Mucosa of rectum (tissue), 2 donors: ENCODE data around the gene METTL4.
A peak's percentile ranks its signal among the peaks of the same experiment; 100 is the strongest.

Experiments
- H3K27ac ChIP-seq, 2 donors: one replicate each; pipeline ENCODE4 v1.7.0; 2013; ENCODE audit warnings: inconsistent platforms in 2 of 2, low read depth in 2 of 2, low read length in 2 of 2
- H3K27me3 ChIP-seq, 2 donors: one replicate each; pipeline ENCODE4 v1.7.0; 2013; ENCODE audit warnings: low read length in 2 of 2; ENCODE audit not compliant: control insufficient read depth in 2 of 2, insufficient read depth in 2 of 2
- H3K36me3 ChIP-seq, 2 donors: one replicate each; pipeline ENCODE4 v1.7.0; 2013; ENCODE audit warnings: low read length in 2 of 2; ENCODE audit not compliant: control insufficient read depth in 2 of 2, insufficient read depth in 2 of 2
- H3K4me1 ChIP-seq, 2 donors: one replicate each; pipeline ENCODE4 v1.7.0; 2013; ENCODE audit warnings: low read length in 2 of 2, mild to moderate bottlenecking in 1 of 2; ENCODE audit not compliant: control insufficient read depth in 2 of 2, insufficient read depth in 2 of 2
- H3K4me3 ChIP-seq, 2 donors: one replicate each; pipeline ENCODE4 v1.7.0; 2013; ENCODE audit warnings: low read length in 2 of 2
- H3K9ac ChIP-seq, 2 donors: one replicate each; pipeline ENCODE4 v1.7.0; 2013; ENCODE audit warnings: low read length in 2 of 2, low read depth in 1 of 2, mild to moderate bottlenecking in 1 of 2
- H3K9me3 ChIP-seq, 2 donors: one replicate each; pipeline ENCODE4 v1.7.0; 2013; ENCODE audit warnings: low read length in 2 of 2; ENCODE audit not compliant: control insufficient read depth in 2 of 2
- donor health status: healthy.
- donor health status: Normal muscosa, but diverticular disease.

Gene METTL4

GRCh38 chr18:2571200-2572170 is at the start of gene METTL4, which contains the start of gene NDC80:
Gene METTL4 (minus strand): TSS chr18:2571505. CDS start chr18:2567216, 4,289 bp downstream.
Gene NDC80 (plus strand): TSS chr18:2571557. CDS start chr18:2572986, 1,429 bp downstream.
- H3K27ac ChIP-seq: peak within 1 kb of the TSS; percentile 89 to 92
- H3K36me3 ChIP-seq: peaks cover 0 to 6% of the 10 kb centered on the region in 2 donors
- H3K4me1 ChIP-seq: peaks cover 7 to 17% of the 10 kb centered on the region in 2 donors
- H3K9me3 ChIP-seq: no peaks in the 10 kb centered on the region
- H3K27me3 ChIP-seq: no peaks in the 10 kb centered on the region
- H3K4me3 ChIP-seq: peak within 1 kb of the TSS; percentile 94 to 95
- H3K9ac ChIP-seq: peak within 1 kb of the TSS; percentile 90 to 91

- peaks cover 0 to 4% of the 10 kb centered on the region in 2 donors for H3K36me3 ChIP-seq
- H3K9me3 ChIP-seq: no peaks in the 10 kb centered on the region
- H3K27me3 ChIP-seq: no peaks in the 10 kb centered on the region
- no peak overlapping the region for H3K27ac ChIP-seq
- no peak overlapping the region for H3K9ac ChIP-seq
- H3K4me1 ChIP-seq: no peaks in the 10 kb centered on the region
- no peak overlapping the region for H3K4me3 ChIP-seq
These were observed 46.7 kb upstream of the METTL4 start for GRCh38 chr18:2618009-2618408.

GRCh38 chr18:2617401-2617998 is 46.2 kb upstream of the METTL4 start:
- no peaks in the 10 kb centered on the region for H3K9me3 ChIP-seq
- no peak overlapping the region for H3K9ac ChIP-seq
- H3K4me1 ChIP-seq: no peaks in the 10 kb centered on the region
- no peak overlapping the region for H3K4me3 ChIP-seq
- H3K27me3 ChIP-seq: no peaks in the 10 kb centered on the region
- no peak overlapping the region for H3K27ac ChIP-seq
- H3K36me3 ChIP-seq: peaks cover 0 to 4% of the 10 kb centered on the region in 2 donors

GRCh38 chr18:2612996-2613395 is 41.7 kb upstream of the METTL4 start:
- Histone ChIP-seq H3K9ac (no peak overlapping the region), H3K27me3 (no peaks in the 10 kb centered on the region), H3K27ac (no peak overlapping the region), H3K4me1 (no peaks in the 10 kb centered on the region), H3K9me3 (no peaks in the 10 kb centered on the region), H3K4me3 (no peak overlapping the region), H3K36me3 (peaks cover 0 to 4% of the 10 kb centered on the region in 2 donors)

GRCh38 chr18:2610549-2610948 is 39.2 kb upstream of the METTL4 start:
- Histone ChIP-seq H3K36me3 (peaks cover 0 to 4% of the 10 kb centered on the region in 2 donors), H3K9ac (no peak overlapping the region), H3K27ac (no peak overlapping the region), H3K4me1 (no peaks in the 10 kb centered on the region), H3K9me3 (no peaks in the 10 kb centered on the region), H3K4me3 (no peak overlapping the region), H3K27me3 (no peaks in the 10 kb centered on the region)

GRCh38 chr18:2609604-2610003 is 38.3 kb upstream of the METTL4 start:
- Histone ChIP-seq H3K9ac (no peak overlapping the region), H3K9me3 (no peaks in the 10 kb centered on the region), H3K36me3 (no peaks in the 10 kb centered on the region), H3K4me1 (no peaks in the 10 kb centered on the region), H3K4me3 (no peak overlapping the region), H3K27ac (no peak overlapping the region), H3K27me3 (no peaks in the 10 kb centered on the region)

- Histone ChIP-seq H3K9ac (peak overlapping the region in 1 of 2 donors; percentile 54), H3K36me3 (no peaks in the 10 kb centered on the region), H3K4me3 (no peak overlapping the region), H3K27ac (no peak overlapping the region), H3K27me3 (no peaks in the 10 kb centered on the region), H3K9me3 (no peaks in the 10 kb centered on the region), H3K4me1 (no peaks in the 10 kb centered on the region)
These were observed 35.0 kb upstream of the METTL4 start for GRCh38 chr18:2606335-2606734.

GRCh38 chr18:2602844-2603243 is 31.5 kb upstream of the METTL4 start:
- Histone ChIP-seq H3K4me1 (no peaks in the 10 kb centered on the region), H3K9ac (no peak overlapping the region), H3K9me3 (no peaks in the 10 kb centered on the region), H3K27me3 (no peaks in the 10 kb centered on the region), H3K36me3 (no peaks in the 10 kb centered on the region), H3K27ac (no peak overlapping the region), H3K4me3 (no peak overlapping the region)

- no peak overlapping the region for H3K4me3 ChIP-seq
- no peak overlapping the region for H3K27ac ChIP-seq
- H3K9ac ChIP-seq: no peak overlapping the region
- H3K36me3 ChIP-seq: no peaks in the 10 kb centered on the region
- H3K4me1 ChIP-seq: no peaks in the 10 kb centered on the region
- no peaks in the 10 kb centered on the region for H3K9me3 ChIP-seq
- H3K27me3 ChIP-seq: no peaks in the 10 kb centered on the region
These were observed 26.3 kb upstream of the METTL4 start for GRCh38 chr18:2597639-2598038.

GRCh38 chr18:2590303-2590702 is 19.0 kb upstream of the METTL4 start:
- H3K9ac ChIP-seq: no peak overlapping the region
- no peaks in the 10 kb centered on the region for H3K27me3 ChIP-seq
- peak overlapping the region in 1 of 2 donors; percentile 6 for H3K4me3 ChIP-seq
- H3K27ac ChIP-seq: peak overlapping the region in 1 of 2 donors; percentile 11
- peaks cover 0 to 3% of the 10 kb centered on the region in 2 donors for H3K36me3 ChIP-seq
- no peaks in the 10 kb centered on the region for H3K4me1 ChIP-seq
- H3K9me3 ChIP-seq: no peaks in the 10 kb centered on the region
